RWPE2 (cell line): ENCODE data around the gene RIPK3.
"Not testable (repeated sequence)": the region's sequence is repeated elsewhere in the genome, so short reads cannot be mapped to it uniquely, and the experiment has no call there.

Experiments
- ATAC-seq: fragments of 200-7000 bp; cut with Tn5 transposase; 3 replicates; pipeline ENCODE4 v1.9.1; 2021; ENCODE audit warnings: low read depth
- DNase-seq: peaks from one replicate; pipeline ENCODE4 v3.0.0-alpha.2; 2020; ENCODE audit warnings: low spot score
- H3K27ac ChIP-seq: fragments of 450-650 bp; 2 replicates; pipeline ENCODE4 v1.5.1; 2017; ENCODE audit warnings: mild to moderate bottlenecking; ENCODE audit not compliant: poor library complexity, severe bottlenecking
- H3K27me3 ChIP-seq: fragments of 250-450 bp; sonication (Bioruptor Pico); 2 replicates; pipeline ENCODE4 v1.5.1; 2021; ENCODE audit warnings: mild to moderate bottlenecking, moderate library complexity; ENCODE audit not compliant: insufficient read depth, poor library complexity, severe bottlenecking
- H3K36me3 ChIP-seq: fragments of 250-450 bp; sonication (Bioruptor Pico); 2 replicates; pipeline ENCODE4 v1.5.1; 2020; ENCODE audit warnings: low read depth, mild to moderate bottlenecking, moderate library complexity
- H3K4me1 ChIP-seq: fragments of 250-450 bp; sonication (Bioruptor Pico); 2 replicates; pipeline ENCODE4 v1.5.1; 2021; ENCODE audit warnings: mild to moderate bottlenecking, moderate library complexity; ENCODE audit not compliant: insufficient read depth, poor library complexity, severe bottlenecking
- H3K4me3 ChIP-seq: fragments of 250-450 bp; sonication (Bioruptor Pico); 2 replicates; pipeline ENCODE4 v1.5.1; 2021; ENCODE audit warnings: mild to moderate bottlenecking, moderate library complexity; ENCODE audit not compliant: severe bottlenecking
- H3K9me3 ChIP-seq: fragments of 250-450 bp; sonication (Bioruptor Pico); 2 replicates; pipeline ENCODE4 v1.5.1; 2021; ENCODE audit warnings: mild to moderate bottlenecking, moderate library complexity; ENCODE audit not compliant: severe bottlenecking
- TF ChIP-seq, protein P1 (sequence below): fragments of 450-650 bp; IDR thresholded peaks from one replicate; pipeline ENCODE4 v1.5.1; 2017; ENCODE audit warnings: mild to moderate bottlenecking, moderate library complexity; ENCODE audit not compliant: poor library complexity, severe bottlenecking

The RIPK3 gene

DNA sequence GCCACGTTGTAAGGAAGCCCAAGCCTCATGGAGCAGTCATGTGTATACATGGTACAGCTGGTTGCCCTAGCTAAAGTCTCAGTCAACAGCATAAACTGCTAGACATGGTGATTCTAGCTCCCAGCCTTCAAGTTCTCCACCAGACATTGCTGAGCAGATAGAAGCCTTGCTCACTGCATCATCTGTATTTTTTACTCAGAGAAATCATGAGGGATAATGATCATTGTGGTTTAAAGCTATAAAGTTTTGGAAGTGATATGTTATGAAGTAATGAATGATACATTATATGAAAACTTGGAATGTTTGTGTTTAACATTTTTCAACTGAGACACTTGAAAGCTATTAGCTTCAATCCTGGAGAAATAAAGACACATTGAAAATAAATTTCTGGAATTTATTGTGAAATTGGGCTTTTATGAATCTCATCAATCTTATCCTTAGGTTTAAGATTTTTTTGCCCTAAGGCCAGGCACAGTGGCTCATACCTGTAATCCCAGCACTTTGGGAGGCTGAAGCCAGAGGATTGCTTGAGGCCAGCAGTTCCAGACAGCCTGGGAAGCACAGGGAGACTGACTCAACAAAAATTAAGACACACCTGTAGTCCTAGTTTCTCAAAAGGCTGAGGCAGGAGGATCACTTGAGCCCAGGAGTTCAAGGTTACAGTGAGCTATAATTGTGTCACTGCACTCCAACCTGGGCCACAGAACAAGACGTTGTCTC lies 22.6 kb upstream of the RIPK3 start:
- no peak for ATAC-seq
- no peaks in the 10 kb centered on the region for H3K36me3 ChIP-seq
- TF ChIP-seq, protein P1, sequence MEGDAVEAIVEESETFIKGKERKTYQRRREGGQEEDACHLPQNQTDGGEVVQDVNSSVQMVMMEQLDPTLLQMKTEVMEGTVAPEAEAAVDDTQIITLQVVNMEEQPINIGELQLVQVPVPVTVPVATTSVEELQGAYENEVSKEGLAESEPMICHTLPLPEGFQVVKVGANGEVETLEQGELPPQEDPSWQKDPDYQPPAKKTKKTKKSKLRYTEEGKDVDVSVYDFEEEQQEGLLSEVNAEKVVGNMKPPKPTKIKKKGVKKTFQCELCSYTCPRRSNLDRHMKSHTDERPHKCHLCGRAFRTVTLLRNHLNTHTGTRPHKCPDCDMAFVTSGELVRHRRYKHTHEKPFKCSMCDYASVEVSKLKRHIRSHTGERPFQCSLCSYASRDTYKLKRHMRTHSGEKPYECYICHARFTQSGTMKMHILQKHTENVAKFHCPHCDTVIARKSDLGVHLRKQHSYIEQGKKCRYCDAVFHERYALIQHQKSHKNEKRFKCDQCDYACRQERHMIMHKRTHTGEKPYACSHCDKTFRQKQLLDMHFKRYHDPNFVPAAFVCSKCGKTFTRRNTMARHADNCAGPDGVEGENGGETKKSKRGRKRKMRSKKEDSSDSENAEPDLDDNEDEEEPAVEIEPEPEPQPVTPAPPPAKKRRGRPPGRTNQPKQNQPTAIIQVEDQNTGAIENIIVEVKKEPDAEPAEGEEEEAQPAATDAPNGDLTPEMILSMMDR: no peak
- H3K27ac ChIP-seq: peak overlapping the region; percentile 16
- no peak for DNase-seq
- H3K9me3 ChIP-seq: no peaks in the 10 kb centered on the region
- H3K4me1 ChIP-seq: peaks cover 9% of the 10 kb centered on the region
- H3K4me3 ChIP-seq: no peak overlapping the region
- H3K27me3 ChIP-seq: peaks cover 2% of the 10 kb centered on the region

DNA sequence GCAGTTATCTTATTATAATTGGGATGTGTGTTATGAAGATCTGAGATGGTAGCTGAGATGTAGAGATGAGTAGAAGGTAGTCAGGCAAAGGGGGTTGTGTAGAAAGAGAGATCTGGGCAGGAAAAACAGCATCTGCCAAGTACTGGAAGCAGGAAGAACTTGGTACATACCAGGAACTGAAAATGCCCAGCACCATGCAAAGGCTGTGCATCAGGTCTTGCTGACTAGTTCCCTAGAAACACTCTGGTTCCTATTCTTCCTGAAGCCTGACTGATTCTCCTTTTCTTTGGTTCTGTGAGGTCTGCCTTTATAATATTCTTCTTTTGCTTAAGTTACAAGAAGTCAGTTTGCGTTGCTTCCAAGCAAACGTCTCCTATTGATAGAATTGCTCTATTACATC lies 21.5 kb upstream of the RIPK3 start:
- DNase-seq (no peak), ATAC-seq (no peak)
- H3K9me3 ChIP-seq: no peaks in the 10 kb centered on the region
- no peaks in the 10 kb centered on the region for H3K36me3 ChIP-seq
- TF ChIP-seq, protein P1: no peak
- H3K27me3 ChIP-seq: no peaks in the 10 kb centered on the region
- no peak overlapping the region for H3K4me3 ChIP-seq
- peaks cover 9% of the 10 kb centered on the region for H3K4me1 ChIP-seq
- no peak overlapping the region for H3K27ac ChIP-seq

DNA sequence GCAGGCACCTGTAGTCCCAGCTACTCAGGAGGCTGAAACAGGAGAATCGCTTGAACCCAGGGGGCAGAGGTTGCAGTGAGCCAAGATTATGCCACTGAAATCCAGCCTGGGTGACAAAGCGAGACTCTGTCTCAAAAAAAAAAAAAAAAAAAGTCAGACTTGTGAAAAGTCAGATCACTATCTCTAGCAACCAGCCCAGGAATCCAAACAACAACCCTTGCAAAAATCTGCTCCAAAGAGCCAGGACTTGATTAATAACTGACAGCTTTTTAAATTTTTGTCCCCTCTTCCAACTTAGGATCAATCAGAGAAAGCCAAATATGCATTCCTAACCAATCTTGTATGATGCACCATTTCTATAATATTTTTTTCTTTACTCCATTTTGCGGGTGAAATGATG lies 20.5 kb upstream of the RIPK3 start:
- Histone ChIP-seq H3K9me3 (no peaks in the 10 kb centered on the region), H3K4me3 (no peak overlapping the region), H3K27ac (no peak overlapping the region), H3K27me3 (no peaks in the 10 kb centered on the region), H3K4me1 (no peaks in the 10 kb centered on the region), H3K36me3 (no peaks in the 10 kb centered on the region)
- TF ChIP-seq, protein P1: no peak
- ATAC-seq (no peak), DNase-seq (no peak)

DNA sequence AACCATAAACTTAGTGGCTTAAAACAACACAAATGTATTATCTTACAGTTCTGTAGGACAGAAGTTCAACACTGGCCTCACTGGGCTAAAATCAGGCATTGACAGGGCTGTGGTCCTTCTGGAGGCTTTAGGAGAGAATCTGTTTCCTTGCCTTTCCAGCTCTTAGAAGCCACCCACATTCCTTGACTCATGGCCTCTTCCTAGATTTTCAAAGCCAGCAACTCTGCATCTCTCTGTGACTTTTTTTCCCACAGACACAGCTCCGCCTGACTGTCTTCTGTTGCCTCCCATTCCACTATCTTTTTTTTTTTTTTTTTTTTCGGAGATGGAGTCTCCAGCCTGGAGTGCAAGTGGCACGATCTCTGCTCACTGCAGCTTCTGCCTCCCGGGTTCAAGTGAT lies 16.4 kb upstream of the RIPK3 start:
- H3K27ac ChIP-seq: no peak overlapping the region
- DNase-seq (no peak), ATAC-seq (no peak)
- TF ChIP-seq, protein P1: no peak
- H3K36me3 ChIP-seq: no peaks in the 10 kb centered on the region
- no peaks in the 10 kb centered on the region for H3K27me3 ChIP-seq
- H3K9me3 ChIP-seq: no peaks in the 10 kb centered on the region
- peaks cover 7% of the 10 kb centered on the region for H3K4me1 ChIP-seq
- no peak overlapping the region for H3K4me3 ChIP-seq

DNA sequence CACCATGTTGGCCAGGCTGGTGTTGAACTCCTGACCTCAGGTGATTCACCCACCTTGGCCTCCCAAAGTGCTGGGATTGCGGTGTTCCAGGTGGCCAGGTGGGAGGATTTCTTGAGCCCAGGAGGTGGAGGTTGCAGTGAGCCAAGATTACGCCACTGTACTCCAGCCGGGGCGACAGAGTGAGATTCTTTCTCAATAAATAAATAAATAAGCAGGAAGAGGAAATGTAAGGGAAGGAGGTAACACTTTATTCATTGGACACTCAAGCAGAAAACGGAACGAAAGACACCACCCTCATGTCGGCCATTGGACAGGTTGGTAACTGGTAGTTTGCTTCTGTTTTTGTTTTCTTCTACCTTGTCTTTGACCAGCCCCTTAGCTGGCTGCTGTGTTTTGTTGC lies 15.2 kb upstream of the RIPK3 start:
- H3K27ac ChIP-seq: no peak overlapping the region
- no peak overlapping the region for H3K4me3 ChIP-seq
- H3K27me3 ChIP-seq: no peaks in the 10 kb centered on the region
- H3K4me1 ChIP-seq: peaks cover 7% of the 10 kb centered on the region
- ATAC-seq (peak; percentile 17; the same call in 1 of the 3 replicates), DNase-seq (no peak)
- no peaks in the 10 kb centered on the region for H3K36me3 ChIP-seq
- TF ChIP-seq, protein P1: no peak
- H3K9me3 ChIP-seq: no peaks in the 10 kb centered on the region

DNA sequence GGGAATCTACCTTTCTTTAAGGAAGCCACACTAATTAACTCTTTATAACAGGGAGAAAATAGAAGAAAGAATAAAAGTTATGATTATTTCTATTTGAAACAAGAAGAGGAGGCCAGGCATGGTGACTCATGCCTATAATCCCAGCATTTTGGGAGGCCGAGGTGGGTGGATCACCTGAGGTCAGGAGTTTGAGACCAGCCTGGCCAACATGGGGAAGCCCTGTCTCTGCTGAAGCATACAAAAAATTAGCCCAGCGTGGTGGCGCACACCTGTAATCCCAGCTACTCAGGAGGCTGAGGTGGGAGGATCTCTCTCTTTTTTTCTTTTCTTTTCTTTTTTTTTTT lies 14.7 kb upstream of the RIPK3 start:
- not testable (repeated sequence) for H3K4me3 ChIP-seq, H3K36me3 ChIP-seq, ATAC-seq, H3K9me3 ChIP-seq, DNase-seq, H3K4me1 ChIP-seq, H3K27me3 ChIP-seq
- peak overlapping the region; percentile 10 for H3K27ac ChIP-seq
